H1 (cell line): ENCODE results near the gene HIPK3. TPM values are rescaled to one million over a fixed set of nuclear protein-coding genes. Genes with fewer than 3 reads are reported as not detected.

Experiments
- ATF2 ChIP-seq: IDR thresholded peaks from 2 replicates; pipeline ENCODE4 v1.6.1; 2012; ENCODE audit warnings: low read length, inconsistent platforms
- CBX8 ChIP-seq: fragments of 300-800, 300-1000 bp; sonication (generic); IDR thresholded peaks from 2 replicates; pipeline ENCODE4 v1.7.1; 2016; ENCODE audit warnings: low read depth, low read length, borderline replicate concordance
- EZH2 ChIP-seq: fragments of 200-600 bp; sonication (generic); IDR thresholded peaks from 2 replicates; pipeline ENCODE4 v1.7.1; 2012; ENCODE audit warnings: low read depth, mild to moderate bottlenecking, moderate library complexity, low read length, inconsistent platforms; ENCODE audit not compliant: severe bottlenecking
- SIN3A ChIP-seq, 2 experiments: IDR thresholded peaks in 1 of 2; conservative IDR thresholded peaks in 1 of 2; 2 replicates each; pipeline ENCODE4 v1.6.1; 2011 to 2012; ENCODE audit warnings: low read length in 2 of 2, improper control_type of control experiment in 1 of 2, low read depth in 1 of 2, mild to moderate bottlenecking in 1 of 2
- polyA plus RNA-seq, 7 experiments: library from polyadenylated mRNA; depleted of rRNA in 3 of 7; stranded (reverse) in 5 of 7; unstranded in 2 of 7; fragments of >200 nt in 5 of 7; fragments of 200-250 nt in 2 of 7; gene quantifications; 1 replicate in 5 of 7; 2 replicates in 1 of 7; 4 replicates in 1 of 7; pipeline versions ENCODE4 v1.2.1 to v1.2.3, GENCODE V29; 2011 to 2013; ENCODE audit warnings: missing spikeins in 2 of 7, mixed read lengths in 2 of 7
- total RNA-seq: library from RNA; stranded (reverse); fragmentation: NEBNext Ultra II Directional; extraction: Animal tissue kit (Norgen Biotek cat#: 25700); gene quantifications from 2 replicates; pipeline ENCODE4 v1.2.1, GENCODE V29; 2021

The HIPK3 gene
- total and polyA plus RNA-seq, 2 of the 8 experiments (the other 6 are each of a cell fraction or from before 2014, with no cell fraction given) = 5.0 to 22.3 TPM

- no peak for TF ChIP-seq CBX8
- TF ChIP-seq ATF2 = no peak
- TF ChIP-seq SIN3A (conservative IDR thresholded peaks at IDR 0.05 in 1 of 2, IDR thresholded peaks at IDR 0.05 in 1 of 2; ENCODE audit: low read depth in 1 of 2, low read length in 2 of 2) = no peak
- TF ChIP-seq EZH2 = no peak
Measured at GRCh38 chr11:33227578-33228261, 29.5 kb upstream of the HIPK3 start (continued).
